DMS53 treated with DMSO at 0.1 percent for 48 hours (cell line): Measurements from ENCODE around the gene ZEB1.
"Not testable (repeated sequence)": the region's sequence is repeated elsewhere in the genome, so short reads cannot be mapped to it uniquely, and the experiment has no call there.

ENCODE experiments used
- DNase-seq: peaks from one replicate; lab custom pipeline; 2025; ENCODE audit not compliant: unreplicated experiment; lab: John Stamatoyannopoulos, UW

The ZEB1 gene

GRCh38 chr10:31317652-31318381 lies 1.2 kb upstream of the ZEB1 start:
- no peak for DNase-seq

GRCh38 chr10:31318382-31318853 lies 598 bp upstream of the ZEB1 start:
- DNase-seq = peak; percentile 66

- no peak for DNase-seq
These were observed 860 bp downstream of the ZEB1 start for GRCh38 chr10:31319602-31320549.

- DNase-seq = peak; percentile 44
These were observed 1.7 kb downstream of the ZEB1 start for GRCh38 chr10:31320550-31321211.

- peak; percentile 35 for DNase-seq
These were observed 2.5 kb downstream of the ZEB1 start for GRCh38 chr10:31321396-31321941.

GRCh38 chr10:31322647-31323046 lies 3.6 kb downstream of the ZEB1 start:
- DNase-seq = peak; percentile 13

- DNase-seq = peak; percentile 54
These were observed 21.3 kb downstream of the ZEB1 start for GRCh38 chr10:31340343-31340742.

GRCh38 chr10:31341552-31341951 lies 22.5 kb downstream of the ZEB1 start:
- no peak for DNase-seq

- DNase-seq = no peak
These were observed 24.0 kb downstream of the ZEB1 start for GRCh38 chr10:31343009-31343408.

- no peak for DNase-seq
These were observed 24.5 kb downstream of the ZEB1 start for GRCh38 chr10:31343551-31343950.

GRCh38 chr10:31345886-31346285 lies 26.9 kb downstream of the ZEB1 start:
- no peak for DNase-seq

GRCh38 chr10:31346953-31347352 lies 27.9 kb downstream of the ZEB1 start:
- DNase-seq = no peak

- no peak for DNase-seq
These were observed 28.7 kb downstream of the ZEB1 start for GRCh38 chr10:31347705-31348104.

- no peak for DNase-seq
These were observed 31.9 kb downstream of the ZEB1 start for GRCh38 chr10:31350891-31351290.

- no peak for DNase-seq
These were observed 33.6 kb downstream of the ZEB1 start for GRCh38 chr10:31352436-31353226.

GRCh38 chr10:31353574-31353973 lies 34.6 kb downstream of the ZEB1 start:
- DNase-seq = peak; percentile 62

GRCh38 chr10:31358688-31359330 lies 39.8 kb downstream of the ZEB1 start:
- no peak for DNase-seq

- peak; percentile 73 for DNase-seq
These were observed 41.0 kb downstream of the ZEB1 start for GRCh38 chr10:31359979-31360378.

- not testable (repeated sequence) for DNase-seq
These were observed 42.5 kb downstream of the ZEB1 start for GRCh38 chr10:31361475-31361874.
